ENCODE data around the gene PRPF8. TPM values are rescaled to one million over a fixed set of nuclear protein-coding genes. Genes with fewer than 3 reads are reported as not detected.

PRPF8 gene
- total and polyA plus RNA-seq, 5 donors from 2014 or later: 146 to 405 (median 160) TPM

Other genes with a start within 250 kb of the PRPF8 start
- 18.2 TPM for gene CRK, start 228.6 kb downstream of the PRPF8 start, total RNA-seq
- 10 to 100 TPM; 15.3 to 33.0 (median 26.8) TPM for gene CRK, start 228.6 kb downstream of the PRPF8 start, polyA plus RNA-seq
- gene MYO1C, start 192.2 kb downstream of the PRPF8 start, total RNA-seq: 33.7 TPM
- 10 to 100 TPM in 2 of 4 donors, 1 to 10 TPM in 2; 7.3 to 11.4 (median 9.6) TPM for gene MYO1C, start 192.2 kb downstream of the PRPF8 start, polyA plus RNA-seq
- gene INPP5K, start 168.3 kb downstream of the PRPF8 start, total RNA-seq: 193 TPM
- 100 to 1,000 TPM; 115 to 130 (median 121) TPM for gene INPP5K, start 168.3 kb downstream of the PRPF8 start, polyA plus RNA-seq
- 40.5 TPM for gene PITPNA, start 122.1 kb downstream of the PRPF8 start, total RNA-seq
- 10 to 100 TPM; 21.2 to 35.2 (median 26.8) TPM for gene PITPNA, start 122.1 kb downstream of the PRPF8 start, polyA plus RNA-seq
- 6.6 TPM for gene SLC43A2, start 56.0 kb downstream of the PRPF8 start, total RNA-seq
- gene SLC43A2, start 56.0 kb downstream of the PRPF8 start, polyA plus RNA-seq: 1 to 10 TPM; 3.5 to 6.9 (median 5.2) TPM
- 1.5 TPM for gene SCARF1, start 39.1 kb downstream of the PRPF8 start, total RNA-seq
- gene SCARF1, start 39.1 kb downstream of the PRPF8 start, polyA plus RNA-seq: under 1 TPM in 1 of 4 donors, not detected in 3; 0.49 TPM
- 1.5 TPM for gene RILP, start 35.0 kb downstream of the PRPF8 start, total RNA-seq
- gene RILP, start 35.0 kb downstream of the PRPF8 start, polyA plus RNA-seq: 1 to 10 TPM; 3.7 to 7.6 (median 5.2) TPM
- 0.35 TPM for gene TLCD2, start 25.5 kb upstream of the PRPF8 start, total RNA-seq
- under 1 TPM in 2 of 4 donors, not detected in 2; 0.03 to 0.17 TPM for gene TLCD2, start 25.5 kb upstream of the PRPF8 start, polyA plus RNA-seq
- 48.4 TPM for gene WDR81, start 39.8 kb upstream of the PRPF8 start, total RNA-seq
- gene WDR81, start 39.8 kb upstream of the PRPF8 start, polyA plus RNA-seq: 10 to 100 TPM; 10.6 to 15.5 (median 11.1) TPM
- 0.69 TPM for gene SERPINF2, start 58.0 kb upstream of the PRPF8 start, total RNA-seq
- not detected for gene SERPINF2, start 58.0 kb upstream of the PRPF8 start, polyA plus RNA-seq
- not detected for gene SERPINF1, start 77.2 kb upstream of the PRPF8 start, total RNA-seq
- gene SERPINF1, start 77.2 kb upstream of the PRPF8 start, polyA plus RNA-seq: 1 to 10 TPM in 3 of 4 donors, under 1 TPM in 1; 0.36 to 1.6 (median 1.5) TPM
- gene SMYD4, start 145.0 kb upstream of the PRPF8 start, total RNA-seq: 25.8 TPM
- 10 to 100 TPM in 3 of 4 donors, 1 to 10 TPM in 1; 7.2 to 12.5 (median 12.2) TPM for gene SMYD4, start 145.0 kb upstream of the PRPF8 start, polyA plus RNA-seq
- gene RPA1, start 145.1 kb upstream of the PRPF8 start, total RNA-seq: 66.3 TPM
- gene RPA1, start 145.1 kb upstream of the PRPF8 start, polyA plus RNA-seq: 10 to 100 TPM; 69.7 to 94.5 (median 81.7) TPM

All from CD4-positive, CD25-positive, alpha-beta regulatory T cell (primary cell).